Erythroblast (primary cell): ENCODE measurements around the gene APLN.

Source experiments
- GATA1 ChIP-seq: IDR thresholded peaks from 2 replicates; pipeline ENCODE4 v1.6.1; 2011; ENCODE audit warnings: low read depth, mild to moderate bottlenecking, control low read depth, low read length, moderate library complexity
- POLR2A ChIP-seq: IDR thresholded peaks from 2 replicates; pipeline ENCODE4 v1.6.1; 2011; ENCODE audit warnings: mild to moderate bottlenecking, low read length

- no peak for TF ChIP-seq POLR2A
- TF ChIP-seq GATA1 = no peak
Measured at GRCh38 chrX:129704491-129704890, 49.7 kb upstream of the APLN start.
